GM10266 (cell line): ENCODE measurements around the gene NR5A2.

Experiments used
- DNase-seq: peaks from one replicate; pipeline ENCODE4 v3.0.0; 2012; ENCODE audit errors: extremely low spot score
- CTCF ChIP-seq: IDR thresholded peaks from 2 replicates; pipeline ENCODE4 v1.5.1; 2012; ENCODE audit warnings: mild to moderate bottlenecking, low read depth; ENCODE audit not compliant: control insufficient read depth, insufficient read depth; ENCODE audit errors: missing control alignments

The NR5A2 gene

GRCh38 chr1:200162258-200162657, 134.7 kb downstream of the NR5A2 start:
- TF ChIP-seq CTCF, result no peak
- no peak for DNase-seq

DNA sequence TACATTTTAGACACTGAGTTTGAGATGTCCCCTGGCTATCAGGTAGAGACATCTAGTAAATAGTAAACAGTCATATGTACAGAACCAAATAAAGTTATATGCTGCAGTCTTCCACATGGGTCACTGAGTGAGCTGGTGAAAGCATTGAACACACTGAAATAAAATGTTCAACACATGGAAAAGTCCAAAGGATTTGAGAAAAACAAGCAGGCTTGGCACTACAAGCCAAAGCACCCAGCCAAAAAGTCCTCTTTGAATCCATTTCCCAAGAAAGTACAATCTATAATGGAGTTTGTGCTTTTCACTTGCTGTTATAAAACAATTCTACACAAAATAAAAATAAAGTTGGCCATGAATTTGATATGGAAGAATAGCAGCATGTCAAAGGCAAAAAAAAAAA, 135.4 kb downstream of the NR5A2 start:
- TF ChIP-seq CTCF, result no peak
- DNase-seq, result no peak

DNA sequence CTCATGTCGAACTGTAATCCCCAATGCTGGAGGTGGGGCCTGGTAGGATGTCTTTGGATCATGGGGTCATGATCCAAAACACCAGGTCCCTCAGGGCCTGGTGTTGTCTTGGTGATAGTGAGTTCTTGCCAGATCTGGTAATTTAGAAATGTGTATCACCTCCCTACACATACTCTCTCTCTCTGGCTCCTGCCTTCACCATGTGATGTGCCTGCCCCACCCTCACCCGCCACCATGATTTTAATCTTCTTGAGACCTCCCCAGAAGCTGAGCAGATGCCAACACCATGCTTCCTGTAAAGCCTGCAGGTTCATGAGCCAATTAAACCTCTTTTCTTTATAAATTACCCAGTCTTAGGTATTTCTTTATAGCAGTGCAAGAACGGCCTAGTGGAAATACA, 136.4 kb downstream of the NR5A2 start:
- no peak for DNase-seq
- no peak for TF ChIP-seq CTCF

DNA sequence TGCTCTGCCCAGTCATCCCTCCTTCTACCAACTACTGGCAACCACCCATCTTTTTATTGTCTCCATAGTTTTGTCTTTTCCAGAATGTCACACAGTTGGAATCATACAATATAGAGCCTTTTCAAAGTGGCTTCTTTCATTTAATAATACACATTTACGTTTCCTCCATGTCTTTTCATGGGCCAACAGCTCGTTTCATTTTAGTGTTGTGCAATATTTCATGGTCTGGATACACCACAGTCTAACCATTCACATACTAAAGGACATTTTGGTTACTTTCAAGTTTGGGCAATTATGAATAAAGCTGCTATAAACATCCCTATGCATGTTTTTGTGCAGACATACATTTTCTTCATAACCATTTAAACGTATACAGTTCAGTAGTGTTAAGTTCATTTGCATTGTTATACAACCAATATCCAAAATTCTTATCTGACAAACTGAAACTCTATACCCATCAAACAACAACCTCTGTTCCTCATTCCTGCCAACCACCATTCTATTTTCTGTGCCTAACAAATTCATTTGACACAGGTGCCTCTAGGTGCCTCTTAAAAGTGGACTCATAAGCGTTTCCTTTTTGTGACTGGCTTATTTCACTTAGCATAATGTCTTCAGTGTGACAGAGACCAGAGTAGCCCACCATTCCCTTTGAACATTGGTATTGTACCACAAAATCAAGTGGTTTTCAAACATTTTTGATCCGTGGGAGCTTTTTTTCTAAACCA, 138.1 kb downstream of the NR5A2 start:
- no peak for DNase-seq
- TF ChIP-seq CTCF, result no peak

DNA sequence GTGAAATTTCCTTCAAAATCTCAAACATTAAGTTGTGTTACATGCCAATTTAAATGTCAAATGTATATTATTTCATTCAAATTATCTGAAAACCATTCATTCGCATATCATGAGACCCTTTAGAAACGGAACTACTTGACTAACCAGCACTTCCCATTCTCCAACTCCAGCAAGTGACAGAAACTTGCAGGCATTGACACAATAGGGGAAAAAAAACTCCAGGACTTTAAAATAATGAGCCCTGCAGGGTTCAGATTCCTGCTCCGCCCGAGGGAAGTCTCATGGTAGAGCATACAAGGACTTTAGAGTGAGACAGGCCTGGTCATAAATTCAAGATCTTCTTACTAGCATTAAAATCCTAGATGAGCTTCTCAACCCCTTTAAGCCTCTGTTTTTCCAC, 138.9 kb downstream of the NR5A2 start:
- no peak for TF ChIP-seq CTCF
- DNase-seq, result no peak

- DNase-seq, result no peak
- no peak for TF ChIP-seq CTCF
Observed at GRCh38 chr1:200168926-200169325, 141.4 kb downstream of the NR5A2 start.

DNA sequence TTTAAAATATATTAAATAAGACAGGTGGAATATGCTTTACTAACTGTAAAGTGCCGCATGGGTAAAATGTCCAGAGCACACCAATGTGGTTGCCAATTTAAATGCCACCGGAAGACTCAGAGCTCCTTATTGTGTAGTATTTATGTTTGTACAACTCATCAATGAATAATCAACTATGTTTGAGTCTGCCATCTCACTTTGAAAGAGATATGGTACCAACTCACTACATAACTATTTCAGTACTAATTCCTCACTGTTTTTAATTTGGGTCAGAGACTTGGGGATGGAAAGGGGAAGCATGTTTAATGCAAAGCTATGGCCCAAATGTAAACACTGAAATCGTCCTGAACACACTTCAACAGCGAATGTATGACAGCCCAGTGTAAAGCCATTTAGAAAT, 144.8 kb downstream of the NR5A2 start:
- no peak for TF ChIP-seq CTCF
- DNase-seq, result no peak
